Right lobe of liver (tissue), 6 donors: ENCODE measurements around the gene FGF5. TPM values are rescaled to one million over a fixed set of nuclear protein-coding genes. Genes with fewer than 3 reads are reported as not detected.
"Not testable (repeated sequence)": the region's sequence is repeated elsewhere in the genome, so short reads cannot be mapped to it uniquely, and the experiment has no call there.

Source experiments
- ATAC-seq, 4 donors: fragments of 200-7000 bp; cut with Tn5 transposase; one replicate each; pipeline ENCODE4 v1.9.1; 2020; ENCODE audit warnings: mild to moderate bottlenecking in 4 of 4, moderate library complexity in 4 of 4
- DNase-seq, 3 donors: peaks; one replicate each; pipeline ENCODE4 v3.0.0-alpha.2; 2020
- H3K27ac ChIP-seq, 3 donors: fragments of 200-600 bp; one replicate each; pipeline ENCODE4 v1.8.0; 2022
- H3K27me3 ChIP-seq, 2 donors: fragments of 200-600 bp; one replicate each; pipeline ENCODE4 v1.8.0; 2022
- H3K36me3 ChIP-seq, 4 donors: fragments of 200-600 bp; sonication (generic) in 1 of 4; one replicate each; pipeline versions ENCODE4 v1.5.1 to v1.8.0; 2017 to 2022; ENCODE audit warnings: control low read depth in 1 of 4
- H3K4me1 ChIP-seq, 4 donors: fragments of 200-600 bp; sonication (generic) in 1 of 4; one replicate each; pipeline versions ENCODE4 v1.5.1 to v1.8.0; 2017 to 2022; ENCODE audit warnings: control low read depth in 1 of 4
- H3K4me3 ChIP-seq, 3 donors: fragments of 200-600 bp; one replicate each; pipeline ENCODE4 v1.8.0; 2022
- H3K9me3 ChIP-seq, 4 donors: fragments of 200-600 bp; sonication (generic) in 1 of 4; one replicate each; pipeline versions ENCODE4 v1.5.1 to v1.8.0; 2017 to 2022; ENCODE audit warnings: control low read depth in 1 of 4
- CTCF ChIP-seq, 4 donors: fragments of 200-600 bp in 3 of 4; fragments of 450-650 bp in 1 of 4; IDR thresholded peaks; one replicate each; pipeline versions ENCODE4 v1.5.1 to v1.8.0; 2016 to 2022; ENCODE audit warnings: antibody characterized with exemption in 4 of 4, mild to moderate bottlenecking in 2 of 4
- POLR2A ChIP-seq: fragments of 450-650 bp; IDR thresholded peaks from one replicate; pipeline ENCODE4 v1.6.1; 2017; ENCODE audit warnings: antibody characterized with exemption, mild to moderate bottlenecking
- WGBS: methylation state at CpG from one replicate; pipeline ENCODE4 v1.1.6; 2018; ENCODE audit warnings: low coverage, low lambda C conversion rate; ENCODE audit not compliant: insufficient coverage; ENCODE audit errors: missing lambda C conversion rate; 5-methylcytosine and 5-hydroxymethylcytosine counted together
- intact Hi-C, 2 donors: fragments of 100-400 bp; cut with DNase I; formaldehyde crosslinking; loops; one replicate each; pipeline versions ENCODE4 v1.11.2 to v1.14.1; 2022
- total RNA-seq, 6 experiments: library from RNA; depleted of rRNA in 2 of 6; stranded (reverse); fragments of >200 nt in 2 of 6; fragmentation: NEBNext Ultra II Directional in 3 of 6; extraction: Animal tissue kit (Norgen Biotek cat#: 25700) in 3 of 6; gene quantifications; one replicate each; pipeline versions ENCODE4 v1.1.0 to v1.2.4, GENCODE V29; 2016 to 2023
- donor health status: DM: no; HTN: yes; CAD: no.
- donor health status: DM: no; HTN: no; CAD: no.
- donor health status: DM: no; HTN: no; CAD: no.
- donor health status: DM: no; HTN: yes; CAD: no.
- donor health status: DM: no; HTN: yes; CAD: no.

Gene FGF5
- total RNA-seq, 6 experiments from 2014 or later, result not detected

- DNase-seq (no peak), ATAC-seq (no peak)
- no peaks in the 10 kb centered on the region for H3K9me3 ChIP-seq
- 47% methylated on average over 6 of the region's 6 CpGs for WGBS
- H3K4me1 ChIP-seq, result no peaks in the 10 kb centered on the region
- intact Hi-C loops, result no loop called here
- H3K27ac ChIP-seq, result no peak overlapping the region
- no peak for TF ChIP-seq POLR2A
- no peak for TF ChIP-seq CTCF (IDR thresholded peaks at IDR 0.05)
- no peaks in the 10 kb centered on the region for H3K36me3 ChIP-seq
- no peaks in the 10 kb centered on the region for H3K27me3 ChIP-seq
- H3K4me3 ChIP-seq, result no peak overlapping the region
Observed at GRCh38 chr4:80237992-80238391, 28.5 kb upstream of the FGF5 start.

GRCh38 chr4:80239480-80240150 is 26.8 kb upstream of the FGF5 start:
- no peak overlapping the region for H3K4me3 ChIP-seq
- no peak overlapping the region for H3K27ac ChIP-seq
- DNase-seq (no peak), ATAC-seq (no peak)
- no peaks in the 10 kb centered on the region for H3K4me1 ChIP-seq
- H3K9me3 ChIP-seq, result no peaks in the 10 kb centered on the region
- intact Hi-C loops, result no loop called here
- H3K27me3 ChIP-seq, result no peaks in the 10 kb centered on the region
- H3K36me3 ChIP-seq, result no peaks in the 10 kb centered on the region
- TF ChIP-seq CTCF (IDR thresholded peaks at IDR 0.05), result no peak
- TF ChIP-seq POLR2A, result no peak
- 71% methylated on average over 3 of the region's 3 CpGs for WGBS

- no peak for DNase-seq
- no peak overlapping the region for H3K4me3 ChIP-seq
- TF ChIP-seq CTCF (IDR thresholded peaks at IDR 0.05) (no peak), POLR2A (no peak)
- H3K36me3 ChIP-seq, result no peaks in the 10 kb centered on the region
- no peaks in the 10 kb centered on the region for H3K9me3 ChIP-seq
- H3K27me3 ChIP-seq, result no peaks in the 10 kb centered on the region
- no peak for ATAC-seq
- no peak overlapping the region for H3K27ac ChIP-seq
- intact Hi-C loops, result no loop called here
- H3K4me1 ChIP-seq, result no peaks in the 10 kb centered on the region
Observed at GRCh38 chr4:80240976-80241375, 25.5 kb upstream of the FGF5 start.

- Histone ChIP-seq H3K4me1 (no peaks in the 10 kb centered on the region), H3K27ac (no peak overlapping the region), H3K36me3 (no peaks in the 10 kb centered on the region), H3K4me3 (no peak overlapping the region), H3K27me3 (no peaks in the 10 kb centered on the region), H3K9me3 (no peaks in the 10 kb centered on the region)
- DNase-seq (no peak), ATAC-seq (no peak)
- intact Hi-C loops, result no loop called here
- WGBS, result 37% methylated on average over 6 of the region's 6 CpGs
- TF ChIP-seq CTCF (IDR thresholded peaks at IDR 0.05) (no peak), POLR2A (no peak)
Observed at GRCh38 chr4:80243274-80244018, 23.0 kb upstream of the FGF5 start.

- H3K4me3 ChIP-seq, H3K4me1 ChIP-seq, H3K9me3 ChIP-seq, H3K36me3 ChIP-seq, DNase-seq, ATAC-seq, H3K27ac ChIP-seq, intact Hi-C loops, H3K27me3 ChIP-seq: not testable (repeated sequence)
- WGBS, result 77% methylated on average over 1 of the region's 1 CpG
Observed at GRCh38 chr4:80247484-80247883, 19.0 kb upstream of the FGF5 start.
